Fibroblast of upper back skin (primary cell): ENCODE data around the gene ZNF532.
"Not testable (repeated sequence)": the region's sequence is repeated elsewhere in the genome, so short reads cannot be mapped to it uniquely, and the experiment has no call there.

Source experiments
- DNase-seq: peaks from one replicate; pipeline ENCODE4 v3.0.0-alpha.2; 2013

ZNF532 gene

GRCh38 chr18:59013744-59014143 lies 149.1 kb downstream of the ZNF532 start:
- no peak for DNase-seq

- DNase-seq: no peak
These were observed 151.0 kb downstream of the ZNF532 start for GRCh38 chr18:59015531-59016152.

- no peak for DNase-seq
These were observed 156.8 kb downstream of the ZNF532 start for GRCh38 chr18:59021500-59021899.

- peak; percentile 32 for DNase-seq
These were observed 157.7 kb downstream of the ZNF532 start for GRCh38 chr18:59022167-59022945.

- DNase-seq: no peak
These were observed 160.2 kb downstream of the ZNF532 start for GRCh38 chr18:59024829-59025228.

- DNase-seq: not testable (repeated sequence)
These were observed 160.9 kb downstream of the ZNF532 start for GRCh38 chr18:59025532-59025931.

- DNase-seq: no peak
These were observed 161.7 kb downstream of the ZNF532 start for GRCh38 chr18:59026364-59026763.

- no peak for DNase-seq
These were observed 162.2 kb downstream of the ZNF532 start for GRCh38 chr18:59026831-59027410.

- no peak for DNase-seq
These were observed 165.2 kb downstream of the ZNF532 start for GRCh38 chr18:59029663-59030429.

GRCh38 chr18:59032308-59032707 lies 167.6 kb downstream of the ZNF532 start:
- DNase-seq: no peak

GRCh38 chr18:59033359-59033758 lies 168.7 kb downstream of the ZNF532 start:
- DNase-seq: no peak

- DNase-seq: no peak
These were observed 169.3 kb downstream of the ZNF532 start for GRCh38 chr18:59033974-59034373.

GRCh38 chr18:59035591-59035990 lies 170.9 kb downstream of the ZNF532 start:
- DNase-seq: no peak
